Measurements from ENCODE around the gene LARGE1.

LARGE1 gene

GRCh38 chr22:33329398-33329797 lies 590.9 kb downstream of the LARGE1 start:
- DNase-seq: no peak

DNA sequence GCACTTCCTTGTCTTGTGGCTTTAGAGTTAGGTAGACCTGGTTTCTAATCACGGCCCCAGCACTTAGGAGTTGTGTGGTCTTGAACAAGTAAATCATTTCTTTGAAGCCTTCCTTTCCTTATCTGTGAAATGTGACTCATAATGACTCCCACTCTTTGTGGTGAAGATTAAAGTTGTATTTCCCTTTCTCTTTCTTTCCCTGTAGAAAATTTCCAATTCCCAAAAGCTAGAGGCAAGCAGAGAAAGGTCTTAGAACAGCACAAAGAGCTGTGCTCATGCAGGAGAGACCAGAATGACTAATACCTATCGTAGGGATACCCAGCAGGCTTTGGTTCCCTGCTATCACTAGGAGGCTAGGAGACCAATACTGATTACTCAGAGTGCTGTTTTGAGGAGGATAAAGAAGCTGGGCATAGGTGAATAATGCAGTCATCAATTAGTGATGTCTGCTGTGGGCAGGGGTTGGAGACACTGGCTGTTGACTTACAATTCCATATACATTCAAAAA lies 591.4 kb downstream of the LARGE1 start:
- no peak for DNase-seq

DNA sequence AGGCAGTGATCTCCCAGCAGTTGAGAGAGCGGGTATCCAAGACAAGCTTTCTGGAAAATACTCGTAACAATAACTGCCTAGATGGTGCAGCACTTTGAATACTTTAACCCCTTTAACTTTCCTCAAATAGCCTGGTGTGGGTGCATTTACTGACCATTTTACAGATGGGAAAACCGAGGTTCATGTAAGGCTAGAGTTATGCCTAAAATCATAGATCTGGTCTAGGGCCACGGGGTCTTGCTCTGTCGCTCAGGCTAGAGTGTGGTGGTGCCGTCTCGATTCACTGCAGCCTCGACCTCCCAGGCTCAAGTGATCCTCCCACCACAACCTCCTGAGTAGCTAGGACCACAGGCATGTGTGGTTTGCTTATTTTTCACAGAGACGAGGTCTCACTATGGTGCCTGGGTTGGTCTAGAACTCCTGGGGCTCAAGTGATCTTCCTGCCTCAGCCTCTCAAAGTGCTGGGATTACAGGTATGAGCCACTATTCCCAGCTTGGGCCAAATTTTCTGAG lies 592.9 kb downstream of the LARGE1 start:
- DNase-seq: no peak

GRCh38 chr22:33326540-33327295 lies 593.6 kb downstream of the LARGE1 start:
- no peak for DNase-seq

DNA sequence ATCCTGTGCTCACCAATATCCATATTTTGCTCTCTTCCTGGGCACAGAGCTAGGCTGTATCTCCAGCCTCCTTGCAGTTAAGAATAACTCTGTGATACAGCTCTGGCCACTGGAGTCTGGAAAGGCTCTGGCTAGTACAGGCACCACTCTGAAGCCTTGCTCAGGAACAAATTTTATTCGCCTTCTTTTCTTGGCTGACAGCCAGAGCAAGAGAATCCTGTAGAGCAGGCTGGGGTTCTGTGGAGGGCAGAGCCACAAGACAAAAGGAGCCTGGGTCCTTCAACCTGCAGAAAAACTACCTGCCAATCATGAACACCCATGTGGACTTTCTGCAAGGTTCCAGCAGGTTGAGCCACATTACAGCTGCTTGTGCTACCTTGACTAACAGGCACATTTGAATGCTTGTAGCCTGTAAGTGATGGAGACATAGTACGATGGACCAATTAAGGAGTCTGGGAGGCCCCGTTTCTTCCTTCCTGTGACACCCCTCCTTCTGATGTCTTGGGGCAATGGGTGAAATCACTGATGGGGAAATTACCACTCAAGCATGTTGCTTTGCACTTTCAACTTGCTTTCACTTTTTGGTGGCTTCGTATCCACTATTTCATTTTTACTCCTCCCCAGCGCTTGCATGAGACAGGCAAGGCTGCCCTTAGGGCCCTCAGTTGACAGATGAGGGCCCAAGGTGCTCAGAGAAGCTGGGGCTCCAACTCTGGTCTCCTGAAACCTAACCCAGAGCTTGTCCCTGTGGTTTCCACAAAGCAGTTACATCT lies 594.9 kb downstream of the LARGE1 start:
- DNase-seq: no peak

DNA sequence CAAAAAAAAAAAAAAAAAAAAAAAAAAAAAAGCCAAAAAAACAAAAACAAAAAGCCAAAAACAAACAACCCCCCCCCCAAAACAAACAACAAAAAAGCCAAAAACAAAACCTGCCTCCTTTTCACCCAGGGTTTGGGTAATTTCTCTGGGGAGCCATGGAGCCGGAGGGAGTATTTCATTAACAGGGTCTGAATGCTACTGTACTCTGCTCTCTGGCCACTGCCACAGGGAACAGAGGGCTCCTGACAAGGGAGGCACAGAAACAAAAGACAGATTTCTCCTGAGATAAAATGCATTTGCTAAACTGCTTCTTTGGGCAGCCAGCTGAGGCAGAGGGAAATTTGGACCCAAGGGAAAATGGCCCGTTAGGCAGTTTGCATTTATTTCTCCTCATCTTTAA lies 596.0 kb downstream of the LARGE1 start:
- DNase-seq: no peak

DNA sequence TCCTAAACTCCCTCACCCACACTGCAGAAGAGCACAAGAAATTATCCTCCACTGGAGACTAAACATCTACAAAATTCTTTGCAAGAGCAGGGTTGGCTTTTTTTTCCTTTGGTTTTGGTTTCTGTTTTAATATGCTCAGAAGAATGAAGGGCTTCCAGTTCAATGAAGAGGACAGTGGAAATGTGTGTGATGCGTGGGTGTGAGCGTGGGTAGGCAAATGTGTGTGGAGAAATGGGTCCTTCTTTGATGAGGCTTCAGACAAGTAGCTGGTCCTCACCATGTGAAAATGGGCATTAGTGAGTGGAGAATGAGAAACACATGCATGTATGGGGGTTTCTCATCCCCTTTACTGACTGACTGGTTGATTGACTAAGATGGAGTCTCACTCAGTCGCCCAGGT lies 598.8 kb downstream of the LARGE1 start:
- DNase-seq: no peak

GRCh38 chr22:33315954-33316353 lies 604.3 kb downstream of the LARGE1 start:
- no peak for DNase-seq

DNA sequence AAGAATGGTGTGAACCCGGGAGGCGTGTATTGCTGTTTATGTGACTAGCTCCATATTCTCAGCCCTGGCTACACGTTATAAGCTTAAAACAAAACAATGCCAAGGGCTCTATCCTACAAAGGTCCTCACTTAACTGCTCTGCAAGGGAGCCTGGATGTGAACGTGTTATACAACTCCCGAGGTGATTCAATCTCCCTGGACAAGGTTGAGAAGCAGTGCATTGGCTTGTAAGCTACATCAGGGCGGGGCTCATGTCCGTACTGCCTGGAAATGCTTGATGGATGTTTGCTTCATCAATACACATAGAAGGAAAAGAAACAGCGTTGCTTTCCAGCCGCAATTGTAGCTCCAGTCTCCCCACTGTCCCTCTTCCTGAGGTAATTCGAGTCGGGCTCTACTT lies 605.2 kb downstream of the LARGE1 start:
- no peak for DNase-seq

DNA sequence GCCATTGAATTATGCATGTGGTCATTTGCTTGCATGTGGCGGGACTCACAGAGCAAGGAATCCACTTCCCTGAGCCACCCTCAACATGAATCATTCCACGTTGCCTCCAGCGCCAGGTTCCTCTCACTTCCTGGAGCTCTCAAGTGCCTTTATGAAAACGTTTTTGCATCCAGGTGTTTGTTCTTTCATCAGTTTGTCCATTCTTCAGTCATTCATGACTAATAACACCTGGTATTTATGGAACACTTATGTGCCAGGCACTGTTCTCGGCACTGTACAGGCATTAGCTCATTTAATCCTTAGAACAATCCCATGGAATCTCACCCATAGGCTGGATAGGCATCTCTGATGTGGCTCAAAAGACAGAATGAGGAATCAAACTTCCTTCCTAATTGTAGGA lies 606.0 kb downstream of the LARGE1 start:
- DNase-seq: no peak

DNA sequence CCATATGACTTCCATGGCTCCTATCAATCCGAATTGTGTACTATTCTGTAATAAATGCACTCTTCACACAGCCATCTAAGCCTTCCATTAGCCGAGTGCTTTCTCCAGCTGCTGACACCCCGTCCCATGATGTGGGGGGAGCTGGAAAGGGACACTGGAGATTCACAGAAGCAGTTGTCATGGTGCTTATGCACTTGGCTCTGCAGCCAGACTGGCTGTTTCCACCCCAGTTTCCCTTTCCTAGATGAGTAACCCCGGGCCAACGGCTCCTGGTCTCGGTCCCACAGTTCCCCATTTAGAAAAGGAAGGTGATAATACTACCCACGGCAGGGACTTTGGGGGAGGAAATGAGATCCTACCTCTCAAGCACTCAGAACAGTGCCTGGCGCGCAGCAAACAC lies 617.2 kb downstream of the LARGE1 start:
- DNase-seq: no peak

DNA sequence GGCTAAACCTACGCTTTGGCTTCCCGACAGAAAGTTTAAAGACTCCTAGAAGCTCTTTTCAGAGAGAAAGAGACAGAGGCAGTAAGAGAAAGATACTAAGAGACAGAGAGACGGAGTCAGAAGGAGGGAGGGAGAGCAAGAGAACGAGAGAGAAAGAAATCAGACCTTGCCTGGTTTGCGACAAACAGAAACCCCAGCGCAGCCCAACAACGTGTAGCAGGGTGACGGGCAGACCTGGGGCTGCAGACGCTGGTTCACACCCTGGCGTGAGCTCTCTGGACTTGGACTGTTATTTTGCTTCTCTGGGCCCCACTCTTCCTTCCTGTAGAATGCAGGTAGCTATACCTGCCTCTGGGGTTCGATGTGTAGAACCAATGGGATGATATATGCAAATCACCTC lies 617.7 kb downstream of the LARGE1 start:
- no peak for DNase-seq

DNA sequence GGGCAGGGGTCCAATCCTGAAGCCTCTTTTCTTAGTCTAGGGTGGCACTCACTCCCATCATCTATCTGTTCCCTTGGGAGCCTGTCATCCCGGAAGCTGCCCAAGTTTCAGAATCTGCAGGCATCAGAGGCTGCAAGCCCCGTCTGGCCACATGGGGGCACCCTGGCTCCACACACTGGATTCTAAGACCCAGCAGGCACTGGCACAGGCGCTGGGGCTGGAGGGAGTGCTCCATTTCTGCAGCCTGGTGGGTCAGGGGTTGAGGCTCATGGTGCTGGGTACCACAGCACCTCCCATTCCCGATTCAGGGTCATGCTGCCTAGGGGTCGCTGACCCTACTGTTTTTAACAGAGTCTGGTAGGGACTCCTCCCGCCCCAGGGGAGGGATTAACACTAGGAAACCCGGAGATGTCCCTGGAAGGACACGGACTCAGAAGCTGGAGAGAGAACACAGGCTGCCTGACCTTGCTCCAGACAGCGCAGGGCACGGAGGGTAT lies 618.2 kb downstream of the LARGE1 start:
- peak; percentile 37 for DNase-seq

DNA sequence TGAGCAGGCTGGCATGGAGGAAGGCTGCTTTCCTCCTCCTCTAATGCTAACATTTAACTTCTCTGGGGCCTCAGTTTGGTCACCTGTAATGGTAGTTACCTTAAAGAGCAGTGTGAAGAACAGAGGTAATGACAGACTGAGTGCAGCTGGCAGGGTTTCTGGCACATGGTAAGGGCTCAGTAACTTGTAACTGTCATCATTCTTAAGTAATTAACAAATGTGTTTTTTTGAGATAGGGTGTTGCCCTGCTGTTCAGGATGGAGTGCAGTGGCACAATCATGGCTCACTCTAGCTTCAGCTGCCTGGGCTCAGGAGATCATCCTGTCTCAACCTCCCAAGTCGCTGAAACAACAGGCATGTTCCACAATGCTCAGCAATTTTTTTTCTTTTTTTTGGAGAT lies 620.1 kb downstream of the LARGE1 start:
- DNase-seq: no peak

- DNase-seq: no peak
These were observed 620.9 kb downstream of the LARGE1 start for GRCh38 chr22:33299245-33299956.

DNA sequence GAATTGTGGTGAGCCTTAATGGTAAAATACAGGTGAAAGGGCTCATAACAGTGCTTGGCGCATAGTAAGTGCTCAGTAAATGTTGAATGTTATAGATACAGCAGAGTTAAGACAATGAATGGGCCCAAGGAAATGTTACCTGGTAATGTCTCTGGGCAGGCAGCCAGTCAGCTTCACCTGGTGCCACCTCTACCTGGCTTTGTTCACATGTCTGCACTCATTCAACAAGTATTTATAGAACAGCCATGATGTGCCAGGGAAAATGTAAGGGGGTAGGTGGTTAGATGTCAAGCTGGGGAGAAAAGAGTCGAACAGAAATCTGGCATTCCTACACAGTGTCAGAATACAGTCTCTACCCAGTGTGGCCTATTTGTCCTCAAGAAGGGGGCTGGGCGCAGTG lies 623.3 kb downstream of the LARGE1 start:
- DNase-seq: no peak

DNA sequence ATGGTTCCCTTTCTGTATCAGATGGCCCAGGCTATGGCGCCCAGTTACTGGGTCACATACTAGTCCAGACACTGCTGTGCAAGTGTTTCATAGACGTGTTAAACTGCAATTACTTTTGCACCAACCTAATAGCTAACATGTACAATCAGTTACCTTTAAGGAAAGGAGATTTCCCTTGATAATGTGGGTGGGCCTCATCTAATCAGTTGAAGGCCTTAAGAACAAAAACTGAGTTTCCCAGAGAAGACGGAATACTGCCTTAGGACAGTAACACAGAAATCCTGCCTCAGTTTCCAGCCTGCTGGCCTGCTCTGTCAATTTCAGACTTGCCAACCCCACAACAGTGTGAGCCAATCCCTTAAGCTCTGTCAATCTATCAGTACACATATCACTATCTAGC lies 632.2 kb downstream of the LARGE1 start:
- no peak for DNase-seq

DNA sequence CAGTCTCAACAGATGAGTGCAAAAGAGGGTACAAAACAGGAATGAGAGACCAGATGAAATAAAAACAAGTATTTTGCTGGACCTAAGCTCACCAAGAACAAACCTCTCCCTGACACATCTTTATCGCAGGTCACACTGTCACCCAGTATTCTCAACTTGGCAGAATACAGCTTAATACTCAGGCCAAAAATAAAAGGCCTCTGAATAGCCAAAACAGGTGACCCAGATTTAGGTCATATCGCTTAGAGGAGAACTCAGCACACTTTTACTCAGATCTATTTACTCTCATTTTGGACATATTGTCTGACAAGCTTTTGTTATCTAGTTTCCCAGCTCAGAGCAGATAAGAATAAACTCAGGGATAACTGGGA lies 645.2 kb downstream of the LARGE1 start:
- DNase-seq: no peak

DNA sequence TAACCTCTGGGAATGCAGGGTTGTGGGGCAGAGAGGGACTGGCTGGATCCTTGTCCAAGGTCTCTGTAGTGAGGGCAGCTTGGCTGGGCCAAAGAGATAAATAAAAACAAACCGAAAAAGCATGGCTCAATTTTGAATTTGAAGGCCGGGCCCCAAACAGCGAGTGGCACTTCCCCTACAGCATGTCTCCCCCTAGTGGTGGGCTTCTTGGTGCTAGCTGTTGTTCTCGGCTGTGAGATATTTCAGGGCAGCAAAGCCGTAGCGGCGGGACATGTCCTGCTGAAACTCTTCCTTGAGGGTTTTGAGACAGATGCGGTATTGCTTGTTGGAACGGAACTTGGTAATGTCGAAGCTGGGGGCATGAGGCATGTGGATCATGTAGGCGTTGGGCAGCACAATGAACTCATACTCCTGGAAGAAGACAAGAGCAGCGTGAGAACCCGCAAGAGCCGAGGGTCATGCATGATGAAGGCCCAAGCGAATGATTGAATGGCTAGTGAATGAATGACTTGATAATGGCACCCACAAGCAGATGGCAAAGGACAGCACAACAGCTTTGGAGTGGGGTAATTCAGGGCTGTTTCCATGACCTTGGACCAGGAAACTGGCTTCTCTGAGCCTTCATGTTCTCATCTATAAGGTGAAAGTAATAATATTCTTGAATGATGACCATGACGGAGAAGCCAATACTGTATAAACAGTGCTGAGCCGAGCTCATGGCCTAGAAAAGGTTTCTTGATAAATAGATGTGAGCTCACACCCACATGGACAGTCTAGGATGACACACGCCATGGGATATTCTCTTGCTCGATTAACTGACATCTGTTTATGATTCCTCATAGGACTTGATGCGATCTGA lies 645.8 kb downstream of the LARGE1 start:
- DNase-seq: no peak

DNA sequence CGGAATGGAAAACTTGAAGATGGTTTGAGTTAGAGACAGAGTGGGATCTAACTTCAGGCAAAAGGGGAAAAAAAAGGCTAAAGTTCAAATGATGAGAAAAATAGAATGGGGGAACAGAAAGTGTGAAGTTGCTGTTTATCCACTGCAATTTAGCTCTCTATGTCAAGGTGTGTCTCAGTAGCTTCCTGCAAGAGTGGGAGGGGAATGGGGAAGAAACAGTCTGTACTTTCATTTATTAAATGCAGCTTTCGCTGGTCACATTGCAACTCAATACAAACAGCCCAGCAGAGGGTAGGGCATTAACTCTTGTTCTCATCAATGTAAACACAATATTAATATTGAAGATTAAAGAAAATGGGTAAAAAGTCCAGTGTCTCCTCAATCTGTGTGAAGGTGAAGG lies 647.4 kb downstream of the LARGE1 start:
- no peak for DNase-seq

- no peak for DNase-seq
These were observed 648.1 kb downstream of the LARGE1 start for GRCh38 chr22:33272180-33272579.

Measured in CD4-positive, alpha-beta T cell treated with Interleukin-12 subunit alpha and Interleukin-12 subunit beta, for 1 hour (primary cell).